ENCODE results near the gene TRAF2.

TRAF2 gene

GRCh38 chr9:136961279-136962065 lies 75.2 kb downstream of the TRAF2 start:
- Histone ChIP-seq H4K20me1 (no peaks in the 10 kb centered on the region), H3K36me3 (no peaks in the 10 kb centered on the region), H3K27ac (no peak overlapping the region), H3K4me2 (no peak overlapping the region), H3K9ac (no peak overlapping the region), H3K4me1 (peaks cover 14 to 20% (median 17%) of the 10 kb centered on the region in 10 experiments), H3K27me3 (0 out of 22 replicates have a peak, but pooled peaks cover 0 to 4% (median 0%) of the 10 kb centered on the region in 11 experiments), H3K4me3 (no peak overlapping the region), H3K9me3 (replicated peaks in 1 of 11) (peaks cover 0 to 1% (median 0%) of the 10 kb centered on the region in 11 experiments; a peak in 1 of 22 replicates)
- no peak for TF ChIP-seq Cebpa-rat (IDR thresholded peaks at IDR 0.05)

GRCh38 chr9:136962163-136962562 lies 75.8 kb downstream of the TRAF2 start:
- H3K9me3 ChIP-seq (replicated peaks in 1 of 11), result no peaks in the 10 kb centered on the region
- H3K4me2 ChIP-seq, result no peak overlapping the region
- no peak for TF ChIP-seq Cebpa-rat (IDR thresholded peaks at IDR 0.05)
- 0 out of 22 replicates have a peak, but pooled peaks cover 0 to 4% (median 0%) of the 10 kb centered on the region in 11 experiments for H3K27me3 ChIP-seq
- H3K36me3 ChIP-seq, result no peaks in the 10 kb centered on the region
- no peak overlapping the region for H3K4me3 ChIP-seq
- H3K9ac ChIP-seq, result no peak overlapping the region
- peaks cover 14 to 21% (median 18%) of the 10 kb centered on the region in 10 experiments for H3K4me1 ChIP-seq
- no peak overlapping the region for H3K27ac ChIP-seq
- no peaks in the 10 kb centered on the region for H4K20me1 ChIP-seq

- H3K27ac ChIP-seq, result no peak overlapping the region
- H3K9me3 ChIP-seq (replicated peaks in 1 of 11), result no peaks in the 10 kb centered on the region
- TF ChIP-seq Cebpa-rat (IDR thresholded peaks at IDR 0.05), result no peak
- H3K4me3 ChIP-seq, result no peak overlapping the region
- H3K4me1 ChIP-seq, result peaks cover 14 to 21% (median 18%) of the 10 kb centered on the region in 10 experiments
- no peaks in the 10 kb centered on the region for H4K20me1 ChIP-seq
- H3K36me3 ChIP-seq, result no peaks in the 10 kb centered on the region
- 0 out of 22 replicates have a peak, but pooled peaks cover 0 to 4% (median 0%) of the 10 kb centered on the region in 11 experiments for H3K27me3 ChIP-seq
- H3K4me2 ChIP-seq, result no peak overlapping the region
- no peak overlapping the region; a peak in 1 of 22 replicates for H3K9ac ChIP-seq
Observed at GRCh38 chr9:136962701-136963248, 76.5 kb downstream of the TRAF2 start.

- H4K20me1 ChIP-seq, result no peaks in the 10 kb centered on the region
Observed at GRCh38 chr9:136963341-136963740, 77.0 kb downstream of the TRAF2 start.

GRCh38 chr9:136963751-136964150 lies 77.4 kb downstream of the TRAF2 start:
- Histone ChIP-seq H3K4me1 (peaks cover 14 to 25% (median 19%) of the 10 kb centered on the region in 10 experiments), H3K27me3 (0 out of 22 replicates have a peak, but pooled peaks cover 0 to 4% (median 0%) of the 10 kb centered on the region in 11 experiments), H4K20me1 (no peaks in the 10 kb centered on the region), H3K36me3 (no peaks in the 10 kb centered on the region), H3K9me3 (replicated peaks in 1 of 11) (no peaks in the 10 kb centered on the region), H3K4me2 (0 out of 22 replicates have a peak overlapping the region, but pooled peaks of 2 of the 11 experiments have one; percentile 48 to 51), H3K9ac (peak overlapping the region in 1 of 11 experiments; percentile 2; a peak in 1 of 22 replicates), H3K4me3 (no peak overlapping the region), H3K27ac (no peak overlapping the region)
- no peak for TF ChIP-seq Cebpa-rat (IDR thresholded peaks at IDR 0.05)

More at GRCh38 chr9:136963341-136963740, 77.0 kb downstream of the TRAF2 start:
- H3K4me3 ChIP-seq, result no peak overlapping the region
- H3K4me2 ChIP-seq, result no peak overlapping the region
- H3K36me3 ChIP-seq, result no peaks in the 10 kb centered on the region
- H3K27me3 ChIP-seq, result 0 out of 22 replicates have a peak, but pooled peaks cover 0 to 4% (median 0%) of the 10 kb centered on the region in 11 experiments
- TF ChIP-seq Cebpa-rat (IDR thresholded peaks at IDR 0.05), result no peak
- H3K9ac ChIP-seq, result no peak overlapping the region; a peak in 1 of 22 replicates
- H3K9me3 ChIP-seq (replicated peaks in 1 of 11), result no peaks in the 10 kb centered on the region
- peaks cover 14 to 24% (median 19%) of the 10 kb centered on the region in 10 experiments for H3K4me1 ChIP-seq
- no peak overlapping the region for H3K27ac ChIP-seq

GRCh38 chr9:136964171-136964689 lies 77.9 kb downstream of the TRAF2 start:
- no peak overlapping the region for H3K27ac ChIP-seq
- peaks cover 14 to 25% (median 18%) of the 10 kb centered on the region in 10 experiments for H3K4me1 ChIP-seq
- H3K9me3 ChIP-seq (replicated peaks in 1 of 11), result no peaks in the 10 kb centered on the region
- no peak for TF ChIP-seq Cebpa-rat (IDR thresholded peaks at IDR 0.05)
- peak overlapping the region in 1 of 11 experiments; percentile 2; a peak in 1 of 22 replicates for H3K9ac ChIP-seq
- H3K27me3 ChIP-seq, result 0 out of 22 replicates have a peak, but pooled peaks cover 0 to 4% (median 0%) of the 10 kb centered on the region in 11 experiments
- H4K20me1 ChIP-seq, result no peaks in the 10 kb centered on the region
- no peak overlapping the region for H3K4me3 ChIP-seq
- H3K4me2 ChIP-seq, result peak overlapping the region in 4 of 11 experiments; percentile 20 to 51 (median 36); a peak in 6 of 22 replicates
- no peaks in the 10 kb centered on the region for H3K36me3 ChIP-seq

GRCh38 chr9:136964833-136965422 lies 78.6 kb downstream of the TRAF2 start:
- 0 out of 22 replicates have a peak, but pooled peaks cover 0 to 4% (median 0%) of the 10 kb centered on the region in 11 experiments for H3K27me3 ChIP-seq
- H3K4me2 ChIP-seq, result peak overlapping the region in 4 of 11 experiments; percentile 20 to 51 (median 36); a peak in 5 of 22 replicates
- H3K9me3 ChIP-seq (replicated peaks in 1 of 11), result no peaks in the 10 kb centered on the region
- no peaks in the 10 kb centered on the region for H3K36me3 ChIP-seq
- H4K20me1 ChIP-seq, result no peaks in the 10 kb centered on the region
- peaks cover 13 to 24% (median 17%) of the 10 kb centered on the region in 10 experiments for H3K4me1 ChIP-seq
- no peak overlapping the region for H3K4me3 ChIP-seq
- H3K9ac ChIP-seq, result no peak overlapping the region; a peak in 1 of 22 replicates
- no peak for TF ChIP-seq Cebpa-rat (IDR thresholded peaks at IDR 0.05)
- H3K27ac ChIP-seq, result no peak overlapping the region

- H3K27me3 ChIP-seq, result 0 out of 22 replicates have a peak, but pooled peaks cover 0 to 4% (median 0%) of the 10 kb centered on the region in 11 experiments
- no peaks in the 10 kb centered on the region for H4K20me1 ChIP-seq
- no peaks in the 10 kb centered on the region for H3K36me3 ChIP-seq
- no peak for TF ChIP-seq Cebpa-rat (IDR thresholded peaks at IDR 0.05)
- H3K9me3 ChIP-seq (replicated peaks in 1 of 11), result no peaks in the 10 kb centered on the region
- peak overlapping the region; percentile 42 to 82 (median 61) for H3K4me2 ChIP-seq
- H3K9ac ChIP-seq, result 0 out of 22 replicates have a peak overlapping the region, but pooled peaks of 1 of the 11 experiments have one; percentile 29
- H3K27ac ChIP-seq, result no peak overlapping the region
- H3K4me1 ChIP-seq, result peaks cover 21 to 33% (median 25%) of the 10 kb centered on the region in 10 experiments
- 0 out of 20 replicates have a peak overlapping the region, but pooled peaks of 1 of the 10 experiments have one; percentile 15 for H3K4me3 ChIP-seq
Observed at GRCh38 chr9:136965771-136966484, 79.6 kb downstream of the TRAF2 start.
